ENCODE data around the gene PRPF40B. TPM values are rescaled to one million over a fixed set of nuclear protein-coding genes. Genes with fewer than 3 reads are reported as not detected.

PRPF40B gene
- total and polyA plus RNA-seq, 9 of the 15 experiments (the other 6 are each of a cell fraction or from before 2014, with no cell fraction given), result 0.55 to 10.6 (median 4.8) TPM

DNA sequence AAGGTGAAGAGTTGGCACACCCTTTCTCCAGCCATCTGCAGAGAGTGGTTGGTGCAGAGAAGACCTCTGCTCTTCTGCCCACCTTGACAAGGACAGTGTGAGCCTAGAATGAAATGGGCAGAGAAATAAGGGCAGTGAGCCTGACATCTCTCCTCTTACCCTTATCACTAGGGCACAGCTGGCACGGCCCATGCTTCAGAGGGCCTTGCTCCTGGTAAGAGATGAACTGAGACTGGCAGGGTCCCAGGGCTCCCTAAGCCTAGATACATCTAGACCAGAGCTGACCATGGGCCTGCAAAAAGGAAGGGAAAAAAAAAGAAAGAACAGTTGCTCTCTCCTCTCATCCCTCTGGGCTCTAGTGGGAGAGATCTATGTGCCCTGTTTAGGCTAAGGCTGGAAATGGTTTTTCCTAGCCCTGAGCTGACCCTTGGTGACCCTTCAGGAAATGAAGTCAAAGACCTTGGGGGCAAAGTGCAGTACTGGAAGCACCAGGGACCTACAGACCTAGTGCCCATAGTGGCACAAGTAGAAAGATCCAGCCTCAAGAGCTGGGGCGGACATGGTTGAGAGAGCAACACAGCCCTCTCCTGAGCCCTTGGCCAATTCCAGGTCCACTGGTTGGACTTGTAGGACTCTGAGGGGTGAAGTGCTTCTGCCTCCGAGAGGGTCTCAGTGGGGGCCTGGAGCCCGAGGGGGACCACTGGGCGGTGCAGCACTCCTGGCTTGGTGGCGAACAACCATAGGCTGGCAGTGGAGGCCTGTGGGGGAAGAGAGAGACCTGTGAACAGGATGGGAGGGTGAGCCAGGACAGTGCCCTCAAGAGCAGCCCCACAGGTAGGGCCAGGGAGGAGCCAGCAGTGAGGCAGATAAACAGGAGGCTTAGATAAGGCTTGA is 22.0 kb downstream of the PRPF40B start:
- H3K9ac ChIP-seq (ENCODE audit: insufficient read depth in 1 of 2, low read depth in 2 of 2, low read length in 2 of 2), result peak overlapping the region in 1 of 2 experiments; percentile 48; a peak in 1 of 4 replicates
- intact Hi-C loops (cut with micrococcal nuclease) (no loop called here), in situ Hi-C loops (cut with MboI) (no loop called here)
- H3K4me2 ChIP-seq (ENCODE audit: insufficient read depth, low read length), result no peak overlapping the region
- peaks cover 13% of the 10 kb centered on the region; the same call in 2 of the 3 replicates for H3K36me3 ChIP-seq (ENCODE audit: control insufficient read depth, insufficient read depth, low read length)
- H3K4me1 ChIP-seq (replicated peaks in 1 of 2; ENCODE audit: control insufficient read depth in 2 of 2, insufficient read depth in 2 of 2, low read length in 2 of 2), result peaks cover 0 to 16% of the 10 kb centered on the region in 2 experiments; a peak in 3 of 5 replicates
- ChIA-PET POLR2A (interaction anchor here (0.7 to 1.5 kb wide), 3 partner anchors 10 to 115 kb away, joined by 3 to 5 read pairs (median 3); no protein-coding TSS in a partner anchor), CTCF (ENCODE audit: low intra/inter-chr PET ratio) (interaction anchor here (1.0 to 3.3 kb wide), 2 partner anchors 63 to 96 kb away, joined by 3 to 66 read pairs; partner anchors contain the start of genes FMNL3 and TMBIM6)
- 89% methylated on average over 6 of the region's 6 CpGs for WGBS (ENCODE audit: insufficient coverage, low coverage, missing lambda C conversion rate)
- no peaks in the 10 kb centered on the region for H3K9me1 ChIP-seq (ENCODE audit: control insufficient read depth, insufficient read depth, low read length)
- H4K20me1 ChIP-seq (replicated peaks; ENCODE audit: control insufficient read depth, insufficient read depth, low read length), result no peaks in the 10 kb centered on the region; the same call in 1 of the 2 replicates
- H3K27ac ChIP-seq (ENCODE audit: extremely low read depth, low read depth, low read length), result no peak overlapping the region
- no peak for TF ChIP-seq KHSRP (IDR thresholded peaks at IDR 0.05)
- TF ChIP-seq ZBTB33 (CRISPR knock-in tag; IDR thresholded peaks at IDR 0.05), result no peak
- TF ChIP-seq ZNF224 (CRISPR knock-in tag; IDR thresholded peaks at IDR 0.05), result no peak
- TF ChIP-seq NFIX (CRISPR knock-in tag; IDR thresholded peaks at IDR 0.05; ENCODE audit: low read depth), result no peak
- TF ChIP-seq SP1 (CRISPR knock-in tag; IDR thresholded peaks at IDR 0.05), result no peak
- no peak for TF ChIP-seq BRCA1 (IDR thresholded peaks at IDR 0.05)
- no peak for TF ChIP-seq BRCA1 (CRISPR knock-in tag; IDR thresholded peaks at IDR 0.05)
- TF ChIP-seq FOXO4 (CRISPR knock-in tag; IDR thresholded peaks at IDR 0.05), result no peak
- no peak for TF ChIP-seq CHD1 (IDR thresholded peaks at IDR 0.05; ENCODE audit: low read length)
- TF ChIP-seq PURB (CRISPR knock-in tag; IDR thresholded peaks at IDR 0.05; ENCODE audit: low read depth), result no peak
- no peak for TF ChIP-seq BCL6 (CRISPR knock-in tag; IDR thresholded peaks at IDR 0.05)
- TF ChIP-seq SOX6 (IDR thresholded peaks at IDR 0.05), result no peak
- TF ChIP-seq, protein P1, sequence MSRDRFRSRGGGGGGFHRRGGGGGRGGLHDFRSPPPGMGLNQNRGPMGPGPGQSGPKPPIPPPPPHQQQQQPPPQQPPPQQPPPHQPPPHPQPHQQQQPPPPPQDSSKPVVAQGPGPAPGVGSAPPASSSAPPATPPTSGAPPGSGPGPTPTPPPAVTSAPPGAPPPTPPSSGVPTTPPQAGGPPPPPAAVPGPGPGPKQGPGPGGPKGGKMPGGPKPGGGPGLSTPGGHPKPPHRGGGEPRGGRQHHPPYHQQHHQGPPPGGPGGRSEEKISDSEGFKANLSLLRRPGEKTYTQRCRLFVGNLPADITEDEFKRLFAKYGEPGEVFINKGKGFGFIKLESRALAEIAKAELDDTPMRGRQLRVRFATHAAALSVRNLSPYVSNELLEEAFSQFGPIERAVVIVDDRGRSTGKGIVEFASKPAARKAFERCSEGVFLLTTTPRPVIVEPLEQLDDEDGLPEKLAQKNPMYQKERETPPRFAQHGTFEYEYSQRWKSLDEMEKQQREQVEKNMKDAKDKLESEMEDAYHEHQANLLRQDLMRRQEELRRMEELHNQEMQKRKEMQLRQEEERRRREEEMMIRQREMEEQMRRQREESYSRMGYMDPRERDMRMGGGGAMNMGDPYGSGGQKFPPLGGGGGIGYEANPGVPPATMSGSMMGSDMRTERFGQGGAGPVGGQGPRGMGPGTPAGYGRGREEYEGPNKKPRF (IDR thresholded peaks at IDR 0.05; ENCODE audit: low read depth, low read length), result no peak
- TF ChIP-seq ARID2 (IDR thresholded peaks at IDR 0.05), result no peak
- no peak for TF ChIP-seq WHSC1 (IDR thresholded peaks at IDR 0.05; ENCODE audit: low read length)
- TF ChIP-seq CSDE1 (IDR thresholded peaks at IDR 0.05), result no peak
- no peak for TF ChIP-seq CBX5 (IDR thresholded peaks at IDR 0.05; ENCODE audit: borderline replicate concordance, low read depth)
- ATAC-seq (no peak), DNase-seq (ENCODE audit: extremely low read depth in 1 of 4, low spot score in 3 of 4) (no peak), FAIRE-seq (no peak)
- no TSS peak for BruUV-seq (replicated peaks)
- H3K4me3 ChIP-seq, result no peak overlapping the region
- no peaks in the 10 kb centered on the region for H3K27me3 ChIP-seq (ENCODE audit: control insufficient read depth in 2 of 2, insufficient read depth in 2 of 2, low read length in 2 of 2)
- H3K79me2 ChIP-seq (ENCODE audit: control insufficient read depth, insufficient read depth, low read length), result no peaks in the 10 kb centered on the region
- no peaks in the 10 kb centered on the region for H3K9me3 ChIP-seq (replicated peaks; ENCODE audit: control insufficient read depth, insufficient read depth, low read depth, low read length)
- H2AFZ ChIP-seq (ENCODE audit: low read depth, low read length), result no peak overlapping the region

Data from K562 (cell line).